Measurements from ENCODE around the gene AKAP10.
"Not testable (repeated sequence)": the region's sequence is repeated elsewhere in the genome, so short reads cannot be mapped to it uniquely, and the experiment has no call there.

Gene AKAP10

GRCh38 chr17:19978209-19978802, 678 bp upstream of the AKAP10 start:
- H3K27me3 ChIP-seq (ENCODE audit: control insufficient read depth in 1 of 2, insufficient read depth in 2 of 2, low read length in 2 of 2), result no peaks in the 10 kb centered on the region
- peak overlapping the region; percentile 71 to 73 for H3K9ac ChIP-seq (ENCODE audit: low read length in 2 of 2)
- H3K36me3 ChIP-seq (ENCODE audit: control insufficient read depth in 2 of 2, insufficient read depth in 2 of 2, low read length in 2 of 2), result no peaks in the 10 kb centered on the region
- no peaks in the 10 kb centered on the region for H3K9me3 ChIP-seq (ENCODE audit: control insufficient read depth in 2 of 2, low read length in 2 of 2)
- peak overlapping the region; percentile 89 to 96 for H3K4me3 ChIP-seq (ENCODE audit: low read length in 2 of 2)
- peak overlapping the region; percentile 82 for H3K27ac ChIP-seq (ENCODE audit: low read length)
- peaks cover 18% of the 10 kb centered on the region for H3K4me1 ChIP-seq (ENCODE audit: control insufficient read depth, insufficient read depth, low read length)

- H3K27me3 ChIP-seq (ENCODE audit: control insufficient read depth in 1 of 2, insufficient read depth in 2 of 2, low read length in 2 of 2), result no peaks in the 10 kb centered on the region
- H3K36me3 ChIP-seq (ENCODE audit: control insufficient read depth in 2 of 2, insufficient read depth in 2 of 2, low read length in 2 of 2), result peaks cover 0 to 6% of the 10 kb centered on the region in 2 donors
- peaks cover 18% of the 10 kb centered on the region for H3K4me1 ChIP-seq (ENCODE audit: control insufficient read depth, insufficient read depth, low read length)
- no peak overlapping the region for H3K4me3 ChIP-seq (ENCODE audit: low read length in 2 of 2)
- no peak overlapping the region for H3K27ac ChIP-seq (ENCODE audit: low read length)
- H3K9ac ChIP-seq (ENCODE audit: low read length in 2 of 2), result no peak overlapping the region
- no peaks in the 10 kb centered on the region for H3K9me3 ChIP-seq (ENCODE audit: control insufficient read depth in 2 of 2, low read length in 2 of 2)
These were observed 2.0 kb downstream of the AKAP10 start for GRCh38 chr17:19975601-19976000.

GRCh38 chr17:19973156-19973555, 4.5 kb downstream of the AKAP10 start:
- peaks cover 12% of the 10 kb centered on the region for H3K4me1 ChIP-seq (ENCODE audit: control insufficient read depth, insufficient read depth, low read length)
- H3K9me3 ChIP-seq (ENCODE audit: control insufficient read depth in 2 of 2, low read length in 2 of 2), result no peaks in the 10 kb centered on the region
- peaks cover 3 to 10% of the 10 kb centered on the region in 2 donors for H3K36me3 ChIP-seq (ENCODE audit: control insufficient read depth in 2 of 2, insufficient read depth in 2 of 2, low read length in 2 of 2)

GRCh38 chr17:19962954-19963353, 14.7 kb downstream of the AKAP10 start:
- H3K4me3 ChIP-seq (ENCODE audit: low read length in 2 of 2); H3K27me3 ChIP-seq (ENCODE audit: control insufficient read depth in 1 of 2, insufficient read depth in 2 of 2, low read length in 2 of 2); H3K9me3 ChIP-seq (ENCODE audit: control insufficient read depth in 2 of 2, low read length in 2 of 2); H3K27ac ChIP-seq (ENCODE audit: low read length); H3K4me1 ChIP-seq (ENCODE audit: control insufficient read depth, insufficient read depth, low read length); H3K9ac ChIP-seq (ENCODE audit: low read length in 2 of 2): not testable (repeated sequence)
- peaks cover 8 to 17% of the 10 kb centered on the region in 2 donors for H3K36me3 ChIP-seq (ENCODE audit: control insufficient read depth in 2 of 2, insufficient read depth in 2 of 2, low read length in 2 of 2)

More at GRCh38 chr17:19973156-19973555, 4.5 kb downstream of the AKAP10 start:
- no peak overlapping the region for H3K27ac ChIP-seq (ENCODE audit: low read length)
- H3K4me3 ChIP-seq (ENCODE audit: low read length in 2 of 2), result no peak overlapping the region
- H3K27me3 ChIP-seq (ENCODE audit: control insufficient read depth in 1 of 2, insufficient read depth in 2 of 2, low read length in 2 of 2), result no peaks in the 10 kb centered on the region
- no peak overlapping the region for H3K9ac ChIP-seq (ENCODE audit: low read length in 2 of 2)

GRCh38 chr17:19958023-19958422, 19.6 kb downstream of the AKAP10 start:
- Histone ChIP-seq H3K4me1 (ENCODE audit: control insufficient read depth, insufficient read depth, low read length) (no peaks in the 10 kb centered on the region), H3K27me3 (ENCODE audit: control insufficient read depth in 1 of 2, insufficient read depth in 2 of 2, low read length in 2 of 2) (no peaks in the 10 kb centered on the region), H3K27ac (ENCODE audit: low read length) (no peak overlapping the region), H3K9ac (ENCODE audit: low read length in 2 of 2) (no peak overlapping the region), H3K36me3 (ENCODE audit: control insufficient read depth in 2 of 2, insufficient read depth in 2 of 2, low read length in 2 of 2) (peaks cover 9 to 10% of the 10 kb centered on the region in 2 donors), H3K9me3 (ENCODE audit: control insufficient read depth in 2 of 2, low read length in 2 of 2) (peaks cover 0 to 4% of the 10 kb centered on the region in 2 donors), H3K4me3 (ENCODE audit: low read length in 2 of 2) (no peak overlapping the region)

- Histone ChIP-seq H3K36me3 (ENCODE audit: control insufficient read depth in 2 of 2, insufficient read depth in 2 of 2, low read length in 2 of 2) (peaks cover 4 to 6% of the 10 kb centered on the region in 2 donors), H3K9me3 (ENCODE audit: control insufficient read depth in 2 of 2, low read length in 2 of 2) (peaks cover 0 to 4% of the 10 kb centered on the region in 2 donors), H3K4me3 (ENCODE audit: low read length in 2 of 2) (no peak overlapping the region), H3K27me3 (ENCODE audit: control insufficient read depth in 1 of 2, insufficient read depth in 2 of 2, low read length in 2 of 2) (no peaks in the 10 kb centered on the region), H3K4me1 (ENCODE audit: control insufficient read depth, insufficient read depth, low read length) (no peaks in the 10 kb centered on the region), H3K9ac (ENCODE audit: low read length in 2 of 2) (no peak overlapping the region), H3K27ac (ENCODE audit: low read length) (no peak overlapping the region)
These were observed 22.5 kb downstream of the AKAP10 start for GRCh38 chr17:19955099-19955498.

GRCh38 chr17:19951411-19951810, 26.2 kb downstream of the AKAP10 start:
- not testable (repeated sequence) for H3K9ac ChIP-seq (ENCODE audit: low read length in 2 of 2); H3K27me3 ChIP-seq (ENCODE audit: control insufficient read depth in 1 of 2, insufficient read depth in 2 of 2, low read length in 2 of 2); H3K36me3 ChIP-seq (ENCODE audit: control insufficient read depth in 2 of 2, insufficient read depth in 2 of 2, low read length in 2 of 2); H3K4me3 ChIP-seq (ENCODE audit: low read length in 2 of 2); H3K9me3 ChIP-seq (ENCODE audit: control insufficient read depth in 2 of 2, low read length in 2 of 2); H3K27ac ChIP-seq (ENCODE audit: low read length); H3K4me1 ChIP-seq (ENCODE audit: control insufficient read depth, insufficient read depth, low read length)

GRCh38 chr17:19950624-19951195, 26.9 kb downstream of the AKAP10 start:
- H3K9me3 ChIP-seq (ENCODE audit: control insufficient read depth in 2 of 2, low read length in 2 of 2); H3K27ac ChIP-seq (ENCODE audit: low read length); H3K27me3 ChIP-seq (ENCODE audit: control insufficient read depth in 1 of 2, insufficient read depth in 2 of 2, low read length in 2 of 2); H3K36me3 ChIP-seq (ENCODE audit: control insufficient read depth in 2 of 2, insufficient read depth in 2 of 2, low read length in 2 of 2); H3K4me1 ChIP-seq (ENCODE audit: control insufficient read depth, insufficient read depth, low read length); H3K9ac ChIP-seq (ENCODE audit: low read length in 2 of 2); H3K4me3 ChIP-seq (ENCODE audit: low read length in 2 of 2): not testable (repeated sequence)

GRCh38 chr17:19948116-19948943, 29.3 kb downstream of the AKAP10 start:
- no peaks in the 10 kb centered on the region for H3K9me3 ChIP-seq (ENCODE audit: control insufficient read depth in 2 of 2, low read length in 2 of 2)
- no peak overlapping the region for H3K4me3 ChIP-seq (ENCODE audit: low read length in 2 of 2)
- H3K27me3 ChIP-seq (ENCODE audit: control insufficient read depth in 1 of 2, insufficient read depth in 2 of 2, low read length in 2 of 2), result no peaks in the 10 kb centered on the region
- H3K36me3 ChIP-seq (ENCODE audit: control insufficient read depth in 2 of 2, insufficient read depth in 2 of 2, low read length in 2 of 2), result peaks cover 3 to 13% of the 10 kb centered on the region in 2 donors
- H3K27ac ChIP-seq (ENCODE audit: low read length), result peak overlapping the region; percentile 7
- peak overlapping the region in 1 of 2 donors; percentile 2 for H3K9ac ChIP-seq (ENCODE audit: low read length in 2 of 2)
- no peaks in the 10 kb centered on the region for H3K4me1 ChIP-seq (ENCODE audit: control insufficient read depth, insufficient read depth, low read length)

- no peaks in the 10 kb centered on the region for H3K27me3 ChIP-seq (ENCODE audit: control insufficient read depth in 1 of 2, insufficient read depth in 2 of 2, low read length in 2 of 2)
These were observed 30.7 kb downstream of the AKAP10 start for GRCh38 chr17:19946921-19947320.

More at GRCh38 chr17:19946921-19947320, 30.7 kb downstream of the AKAP10 start:
- Histone ChIP-seq H3K27ac (ENCODE audit: low read length) (no peak overlapping the region), H3K36me3 (ENCODE audit: control insufficient read depth in 2 of 2, insufficient read depth in 2 of 2, low read length in 2 of 2) (peaks cover 3 to 13% of the 10 kb centered on the region in 2 donors), H3K9ac (ENCODE audit: low read length in 2 of 2) (no peak overlapping the region), H3K4me3 (ENCODE audit: low read length in 2 of 2) (no peak overlapping the region), H3K9me3 (ENCODE audit: control insufficient read depth in 2 of 2, low read length in 2 of 2) (no peaks in the 10 kb centered on the region), H3K4me1 (ENCODE audit: control insufficient read depth, insufficient read depth, low read length) (no peaks in the 10 kb centered on the region)
